Hepatocyte (in vitro differentiated cells): Measurements from ENCODE around the gene LIMK2.

Source experiments
- EZH2 ChIP-seq: fragments of 200-600 bp; sonication (generic); IDR thresholded peaks from 2 replicates; pipeline ENCODE4 v1.6.1; 2016; ENCODE audit warnings: antibody characterized with exemption, mild to moderate bottlenecking, borderline replicate concordance
- EZH2phosphoT487 ChIP-seq: fragments of 200-600 bp; sonication (generic); IDR thresholded peaks from one replicate; pipeline ENCODE4 v1.6.1; 2018; ENCODE audit warnings: antibody characterized with exemption, mild to moderate bottlenecking, low read depth, moderate library complexity; ENCODE audit not compliant: unreplicated experiment, severe bottlenecking
- TF ChIP-seq, protein P1 (sequence below): fragments of 200-600 bp; sonication (generic); IDR thresholded peaks from 2 replicates; pipeline ENCODE4 v1.5.1; 2016; ENCODE audit warnings: antibody characterized with exemption, mild to moderate bottlenecking; ENCODE audit not compliant: poor library complexity

DNA sequence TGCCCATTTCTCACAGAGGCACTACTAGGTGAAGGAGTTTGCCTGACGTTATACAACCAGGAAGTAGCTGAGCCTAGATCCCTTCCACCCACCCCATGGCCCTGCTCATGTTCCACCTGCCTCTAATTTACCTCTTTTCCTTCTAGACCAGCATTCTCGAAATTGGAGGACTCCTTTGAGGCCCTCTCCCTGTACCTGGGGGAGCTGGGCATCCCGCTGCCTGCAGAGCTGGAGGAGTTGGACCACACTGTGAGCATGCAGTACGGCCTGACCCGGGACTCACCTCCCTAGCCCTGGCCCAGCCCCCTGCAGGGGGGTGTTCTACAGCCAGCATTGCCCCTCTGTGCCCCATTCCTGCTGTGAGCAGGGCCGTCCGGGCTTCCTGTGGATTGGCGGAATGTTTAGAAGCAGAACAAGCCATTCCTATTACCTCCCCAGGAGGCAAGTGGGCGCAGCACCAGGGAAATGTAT lies 66.1 kb downstream of the LIMK2 start:
- TF ChIP-seq, protein P1, sequence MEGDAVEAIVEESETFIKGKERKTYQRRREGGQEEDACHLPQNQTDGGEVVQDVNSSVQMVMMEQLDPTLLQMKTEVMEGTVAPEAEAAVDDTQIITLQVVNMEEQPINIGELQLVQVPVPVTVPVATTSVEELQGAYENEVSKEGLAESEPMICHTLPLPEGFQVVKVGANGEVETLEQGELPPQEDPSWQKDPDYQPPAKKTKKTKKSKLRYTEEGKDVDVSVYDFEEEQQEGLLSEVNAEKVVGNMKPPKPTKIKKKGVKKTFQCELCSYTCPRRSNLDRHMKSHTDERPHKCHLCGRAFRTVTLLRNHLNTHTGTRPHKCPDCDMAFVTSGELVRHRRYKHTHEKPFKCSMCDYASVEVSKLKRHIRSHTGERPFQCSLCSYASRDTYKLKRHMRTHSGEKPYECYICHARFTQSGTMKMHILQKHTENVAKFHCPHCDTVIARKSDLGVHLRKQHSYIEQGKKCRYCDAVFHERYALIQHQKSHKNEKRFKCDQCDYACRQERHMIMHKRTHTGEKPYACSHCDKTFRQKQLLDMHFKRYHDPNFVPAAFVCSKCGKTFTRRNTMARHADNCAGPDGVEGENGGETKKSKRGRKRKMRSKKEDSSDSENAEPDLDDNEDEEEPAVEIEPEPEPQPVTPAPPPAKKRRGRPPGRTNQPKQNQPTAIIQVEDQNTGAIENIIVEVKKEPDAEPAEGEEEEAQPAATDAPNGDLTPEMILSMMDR = no peak
- no peak for TF ChIP-seq EZH2
- TF ChIP-seq EZH2phosphoT487 = no peak
